ENCODE results near the gene BRPF1. TPM values are rescaled to one million over a fixed set of nuclear protein-coding genes. Genes with fewer than 3 reads are reported as not detected.
A peak's percentile ranks its signal among the peaks of the same experiment; 100 is the strongest.
"Not testable (repeated sequence)": the region's sequence is repeated elsewhere in the genome, so short reads cannot be mapped to it uniquely, and the experiment has no call there.

Gene BRPF1
- polyA plus RNA-seq, 10 donors = 10.8 to 17.3 (median 12.9) TPM

DNA sequence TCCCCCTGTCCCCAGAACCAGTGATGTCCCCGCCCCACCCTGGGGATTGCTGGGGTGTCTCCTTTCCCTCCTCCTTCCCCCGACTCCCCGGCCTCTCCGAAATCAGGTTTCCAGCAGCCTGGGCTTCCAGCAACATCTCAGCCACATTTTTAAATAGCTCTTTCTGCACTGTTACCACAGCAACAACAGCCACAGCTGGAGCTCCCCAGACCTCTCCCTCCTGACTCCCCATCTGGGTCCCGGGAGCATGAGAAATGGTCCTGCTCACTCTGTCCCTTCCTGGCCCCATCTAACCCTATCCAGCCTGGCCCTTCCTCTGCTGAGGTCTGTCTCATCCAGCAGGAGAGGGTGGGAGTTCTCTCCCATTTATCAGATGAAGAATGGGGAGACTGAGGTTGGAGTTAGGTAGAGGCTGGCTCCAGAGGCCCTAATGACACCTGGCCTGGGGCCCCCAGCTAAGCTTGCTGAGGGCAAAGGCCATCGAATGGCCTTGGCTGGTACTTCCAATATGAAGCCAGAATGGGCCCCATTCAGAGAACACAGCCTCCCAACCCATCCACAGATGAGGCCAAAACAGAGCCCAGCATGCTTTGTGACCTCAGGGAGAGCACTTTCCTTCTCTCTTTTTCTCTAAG, 36.7 kb downstream of the BRPF1 start:
- peak in 1 of 3 donors; percentile 47 for DNase-seq

DNA sequence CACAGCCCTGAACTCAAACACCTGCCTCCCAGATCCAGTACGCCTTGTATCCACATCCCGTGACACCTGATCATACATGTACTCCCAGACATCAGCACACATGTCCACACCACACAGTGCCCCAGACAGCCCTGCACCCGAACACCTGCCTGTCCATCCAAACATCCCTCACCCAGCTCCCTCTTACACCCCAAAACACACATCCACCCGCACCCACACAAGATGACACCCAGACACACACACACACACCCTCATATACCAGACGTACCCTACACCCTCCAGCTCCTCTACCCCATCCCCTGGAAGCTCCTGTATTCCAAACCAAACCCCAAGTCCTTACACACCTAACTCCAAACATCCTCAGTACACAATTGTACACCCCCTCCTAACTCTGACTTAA, 37.5 kb downstream of the BRPF1 start:
- DNase-seq = peak in 1 of 3 donors; percentile 42

DNA sequence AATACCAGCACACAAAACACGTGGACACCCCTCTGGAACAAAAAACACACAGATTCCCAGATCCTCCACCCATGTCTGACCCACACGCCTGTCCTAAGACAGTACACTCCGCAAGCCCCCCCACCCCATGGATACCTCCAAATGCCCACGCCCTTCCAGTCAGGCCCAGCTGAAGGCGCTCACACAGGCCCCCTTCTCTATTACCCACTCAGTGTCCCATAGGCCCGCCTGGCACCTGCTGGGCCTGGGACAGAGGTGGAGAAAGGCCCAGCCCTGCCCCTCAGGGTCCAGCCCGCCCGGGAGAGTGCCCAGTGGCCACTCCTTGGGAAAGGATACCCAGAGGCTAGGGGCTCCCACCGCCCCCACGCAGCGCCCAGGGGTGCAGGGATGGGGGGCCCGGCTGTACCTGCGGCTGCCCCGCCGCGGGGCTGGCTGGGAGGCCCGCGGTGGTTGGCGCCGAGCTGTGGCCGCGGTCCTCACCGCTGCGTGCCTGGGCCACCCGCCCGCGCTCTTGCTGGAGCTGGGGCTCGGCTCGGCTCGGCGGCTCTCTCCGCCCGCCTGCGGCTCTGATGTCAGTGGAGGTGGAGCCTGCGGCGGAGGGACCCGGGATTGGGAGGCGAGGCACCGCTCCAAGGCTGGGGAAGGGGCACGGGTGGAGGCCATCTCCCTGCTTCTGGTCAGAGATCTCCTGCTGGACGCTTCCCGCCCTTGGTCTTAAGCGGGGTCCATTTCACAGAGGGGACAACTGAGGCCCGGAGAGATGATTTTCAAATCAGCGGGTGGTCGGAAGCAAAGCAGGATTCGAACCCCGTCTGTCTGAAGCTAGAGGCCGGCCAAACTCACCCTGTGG, 38.1 kb downstream of the BRPF1 start, which contains the start of gene CAMK1:
CAMK1 (minus strand) TSS at position 522 of the 850 bp plus-strand sequence. CDS start 2,198 bp downstream, outside the sequence.
- DNase-seq = peak; percentile 70 to 94 (median 83)

DNA sequence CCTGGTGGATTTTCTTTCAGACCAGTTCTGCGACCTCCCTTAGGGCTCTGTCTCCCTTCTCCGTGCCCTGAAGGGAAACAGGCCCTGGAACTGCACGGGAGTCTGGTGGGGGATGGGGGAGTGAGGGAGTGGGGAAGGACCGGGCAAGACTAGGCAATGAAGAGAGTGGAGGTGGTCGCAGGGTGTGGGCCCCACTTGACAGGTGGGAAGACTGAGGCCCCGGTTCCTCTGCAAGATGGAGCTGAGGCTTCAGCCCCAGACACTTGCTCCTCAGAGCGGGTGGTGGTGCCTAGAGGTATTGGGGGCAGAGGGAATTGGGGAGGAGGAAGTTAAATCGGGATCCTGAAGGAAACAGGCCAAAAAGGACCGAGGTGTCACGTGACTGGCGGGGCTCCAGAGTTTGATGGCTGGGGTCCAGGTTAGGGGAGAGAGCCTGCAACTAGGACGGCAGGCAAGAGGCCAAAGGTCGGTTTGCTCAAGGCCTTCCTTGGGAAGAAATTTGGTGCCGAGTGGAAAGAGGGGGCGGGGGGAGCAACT, 38.8 kb downstream of the BRPF1 start:
- peak in 2 of 3 donors; percentile 77 to 91 for DNase-seq

DNA sequence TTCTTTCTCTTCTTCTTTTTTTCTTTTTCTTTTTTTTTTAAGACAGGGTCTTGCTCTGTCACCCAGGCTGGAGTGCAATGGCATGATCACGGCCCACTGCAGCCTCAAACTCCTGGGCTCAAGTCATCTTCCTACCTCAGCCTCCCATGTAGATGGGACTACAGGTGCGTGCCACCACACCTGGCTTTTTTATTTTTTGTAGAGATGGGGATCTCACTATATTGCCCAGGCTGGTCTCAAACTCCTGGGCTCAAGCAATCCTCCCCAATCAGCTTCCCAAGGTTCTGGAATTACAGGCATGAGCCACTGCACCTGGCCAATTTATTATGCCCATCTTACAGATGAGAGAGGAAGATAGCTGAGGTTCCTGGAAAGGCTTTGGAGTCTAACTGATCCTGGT, 39.5 kb downstream of the BRPF1 start:
- DNase-seq = not testable (repeated sequence)

DNA sequence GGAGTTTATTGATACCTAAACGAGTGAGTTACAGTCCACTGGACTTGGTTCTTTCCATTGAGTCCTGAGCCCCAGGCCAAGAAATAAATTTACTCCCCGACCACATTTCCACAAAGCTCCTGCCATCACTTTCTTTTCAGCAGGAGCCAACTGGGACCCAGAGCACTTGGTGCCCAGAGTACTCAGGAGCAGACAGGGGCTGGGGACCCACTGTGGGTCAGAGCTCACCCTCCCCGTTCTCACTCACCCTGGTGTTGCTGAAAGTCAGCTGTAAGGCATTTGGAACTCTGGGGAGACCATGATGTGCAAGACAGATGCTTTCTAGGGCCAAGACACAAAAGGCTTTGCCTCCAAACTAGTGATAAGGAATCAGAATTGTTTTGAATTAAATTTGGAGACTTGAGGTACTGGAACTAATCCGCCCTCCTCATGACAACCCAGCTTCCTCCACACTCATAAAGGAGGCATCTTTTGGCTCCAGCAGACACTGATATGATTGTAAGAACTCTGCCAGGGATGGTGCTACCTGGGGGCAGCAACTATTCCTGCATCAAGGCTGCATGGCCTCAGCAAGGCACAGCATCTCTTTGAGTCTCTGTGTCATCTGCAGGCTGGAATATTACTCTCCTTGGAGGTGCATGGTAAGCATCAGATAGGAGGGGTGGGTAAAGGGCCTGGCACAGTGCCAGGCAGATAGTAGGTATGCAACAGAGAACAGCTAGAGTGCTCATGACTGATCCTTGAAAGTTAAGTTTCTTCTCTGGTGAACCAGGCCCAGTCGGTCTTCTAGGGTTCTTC, 45.6 kb downstream of the BRPF1 start:
- no peak for DNase-seq

DNA sequence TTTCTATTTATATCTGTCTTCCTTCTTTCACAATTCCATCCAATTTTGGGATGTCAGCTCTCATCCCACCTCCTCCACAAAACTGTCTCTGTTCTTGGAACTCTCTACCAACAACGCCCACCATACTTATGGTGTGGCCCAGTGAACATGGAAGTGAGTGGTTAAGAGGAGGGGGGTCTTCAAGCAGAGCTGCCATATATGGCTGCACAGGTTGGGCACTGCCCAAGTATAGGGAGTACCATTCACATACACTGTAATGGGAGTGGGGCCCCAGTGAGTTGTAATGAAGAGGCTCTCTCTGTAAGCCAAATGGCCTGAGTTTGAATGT, 46.1 kb downstream of the BRPF1 start:
- no peak for DNase-seq

DNA sequence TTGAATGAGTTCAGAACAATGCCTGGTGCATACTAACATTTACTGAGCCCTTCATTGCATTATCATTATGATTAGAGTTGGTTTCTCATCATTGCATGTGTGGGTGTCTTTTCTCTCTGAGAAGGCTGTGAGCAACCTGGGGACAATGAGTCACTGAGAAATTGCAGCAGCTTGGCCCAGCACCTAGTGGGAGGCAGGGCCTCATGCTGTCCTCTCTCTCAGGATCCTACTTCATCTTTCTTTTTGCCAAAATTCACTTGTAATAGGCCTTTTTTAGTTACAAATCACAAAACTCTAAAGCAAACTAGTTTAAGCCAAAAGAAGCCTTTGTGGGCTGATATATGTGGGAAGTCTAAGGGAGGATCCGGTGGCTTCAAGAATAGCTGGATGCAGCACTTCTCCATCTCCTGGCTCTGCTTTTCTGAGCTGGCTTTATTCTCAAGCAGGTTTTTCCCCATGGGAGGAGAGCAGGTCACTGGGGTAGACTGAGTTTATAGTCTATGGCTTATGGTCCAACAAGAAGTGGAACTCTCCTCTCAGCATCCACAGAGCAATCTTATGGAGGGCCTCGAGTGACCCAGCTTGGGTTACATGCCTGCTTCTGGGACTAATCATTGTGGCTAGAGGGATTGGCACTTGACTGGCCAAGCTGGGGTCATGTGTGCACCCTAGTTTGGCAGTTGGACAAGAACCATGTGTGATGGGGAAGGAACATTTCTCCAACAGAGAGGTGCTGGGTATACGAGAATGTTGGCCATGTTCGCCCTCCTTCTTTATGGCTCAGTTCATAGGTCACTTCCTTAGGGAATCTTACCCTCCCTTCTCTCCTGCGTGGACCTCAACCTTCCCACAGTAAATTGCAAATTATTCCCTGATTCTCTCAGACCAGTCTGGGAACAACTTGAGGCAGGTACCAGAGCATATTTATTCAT, 46.9 kb downstream of the BRPF1 start:
- DNase-seq = peak in 1 of 3 donors; percentile 49

DNA sequence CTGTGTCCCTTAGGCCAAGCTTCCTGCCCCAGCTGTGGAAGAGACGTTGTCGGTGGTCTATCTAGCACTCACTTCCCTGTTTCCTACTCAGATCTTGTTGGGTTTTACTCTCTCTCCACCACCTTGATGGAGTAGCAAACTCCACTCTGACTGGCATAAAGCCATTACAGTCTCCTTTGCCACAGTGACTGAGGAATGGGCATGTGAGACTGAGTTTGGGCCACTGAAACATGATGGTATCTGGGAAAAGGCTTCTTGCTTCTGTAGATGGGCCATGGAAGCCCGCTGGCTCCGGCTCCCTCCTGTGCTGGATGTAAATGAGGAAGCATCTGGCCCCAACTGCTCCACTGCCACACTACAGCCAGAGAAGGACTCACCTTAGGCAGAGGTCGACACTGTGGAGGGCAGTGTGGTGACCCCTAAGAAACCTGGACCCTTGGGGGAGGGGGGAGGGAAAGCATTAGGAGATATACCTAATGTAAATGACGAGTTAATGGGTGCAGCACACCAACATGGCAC, 47.6 kb downstream of the BRPF1 start:
- no peak for DNase-seq

DNA sequence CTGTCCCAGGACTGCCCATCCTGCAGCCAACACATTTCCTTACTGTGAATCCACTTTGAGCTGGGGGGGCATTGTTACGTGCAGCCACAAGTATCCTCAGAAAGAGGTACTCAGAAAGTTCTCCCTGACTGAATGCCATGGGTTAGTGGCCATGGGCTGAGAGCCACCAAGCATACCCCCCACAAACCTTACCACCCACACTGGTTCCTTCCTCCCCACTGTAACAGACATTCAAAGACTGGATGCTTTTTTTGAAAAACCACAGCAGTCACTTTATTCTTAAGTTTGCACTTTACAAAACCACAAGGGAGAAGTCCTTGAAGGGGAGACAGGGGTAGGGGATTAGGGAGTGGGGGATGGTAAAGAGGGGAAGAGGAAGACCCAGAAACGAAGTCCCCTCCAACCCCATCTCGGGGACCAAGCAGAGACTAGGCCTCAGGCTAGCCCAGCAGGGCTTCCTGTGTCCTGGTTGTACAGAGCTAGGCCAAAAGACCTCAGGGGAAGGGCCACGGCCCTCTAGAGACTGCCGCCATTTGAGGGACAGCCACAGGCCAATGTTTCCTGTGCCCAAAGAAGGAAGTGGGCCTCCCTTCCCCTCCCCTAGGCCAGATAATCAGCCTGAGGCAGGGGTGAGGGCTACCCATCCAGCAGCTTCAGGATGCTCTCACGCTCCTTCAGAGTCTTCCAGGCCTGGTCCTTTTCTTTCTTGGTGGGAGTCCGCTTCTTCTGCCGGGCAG, 48.4 kb downstream of the BRPF1 start:
- DNase-seq = peak in 1 of 3 donors; percentile 48

DNA sequence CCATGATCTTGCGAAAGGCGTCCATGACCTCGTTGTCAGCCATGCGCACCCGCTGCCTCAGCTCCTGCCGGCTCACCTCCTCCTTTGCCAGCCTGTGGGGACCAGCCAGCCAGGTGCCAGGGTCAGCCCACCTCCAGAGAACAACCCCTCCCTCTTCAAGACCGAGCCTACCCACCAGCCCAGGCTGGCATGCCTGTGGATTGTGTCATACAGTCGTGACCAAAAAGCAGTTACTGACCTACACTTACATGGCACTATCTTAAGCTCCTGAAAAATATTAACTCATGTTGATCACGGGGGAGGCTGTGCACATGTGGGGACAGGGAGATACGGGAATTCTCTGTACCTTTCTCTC, 48.9 kb downstream of the BRPF1 start:
- DNase-seq = no peak

DNA sequence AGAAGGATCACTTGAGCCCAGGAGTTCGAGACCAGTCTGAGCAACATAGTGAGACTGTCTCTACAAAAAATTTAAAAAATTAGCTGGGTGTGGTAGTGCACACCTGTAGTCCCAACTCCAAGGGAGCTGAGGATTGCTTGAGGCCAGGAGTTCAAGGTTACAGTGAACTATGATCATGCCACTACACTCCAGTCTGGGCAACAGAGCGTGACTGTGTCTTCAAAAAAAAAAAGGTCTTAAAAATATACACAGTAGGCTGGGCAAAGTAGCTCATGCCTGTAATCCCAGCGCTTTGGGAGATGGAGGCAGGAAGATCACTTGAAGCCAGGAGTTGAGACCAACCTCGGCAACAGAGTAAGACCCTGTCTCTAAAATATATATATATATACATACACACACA, 49.4 kb downstream of the BRPF1 start:
- no peak for DNase-seq

DNA sequence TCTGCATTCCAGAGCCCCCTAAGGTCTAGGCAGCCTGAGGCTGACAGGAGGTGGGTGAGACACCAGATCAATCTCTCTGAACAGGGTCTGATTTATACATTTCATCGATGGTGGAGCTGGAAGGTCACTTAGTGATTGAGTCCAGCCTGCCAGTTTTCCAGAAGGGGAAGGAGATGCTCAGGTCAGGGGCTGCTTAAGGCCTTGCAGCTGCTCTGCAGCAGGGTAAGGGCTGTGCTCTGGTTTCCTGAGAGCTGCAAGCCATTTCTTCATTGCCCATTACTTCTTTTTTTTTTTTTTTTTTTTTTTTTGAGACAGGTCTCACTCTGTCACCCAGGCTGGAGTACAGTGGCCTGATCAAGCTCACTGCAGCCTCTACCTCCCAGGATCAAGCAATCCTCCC, 50.0 kb downstream of the BRPF1 start:
- no peak for DNase-seq

DNA sequence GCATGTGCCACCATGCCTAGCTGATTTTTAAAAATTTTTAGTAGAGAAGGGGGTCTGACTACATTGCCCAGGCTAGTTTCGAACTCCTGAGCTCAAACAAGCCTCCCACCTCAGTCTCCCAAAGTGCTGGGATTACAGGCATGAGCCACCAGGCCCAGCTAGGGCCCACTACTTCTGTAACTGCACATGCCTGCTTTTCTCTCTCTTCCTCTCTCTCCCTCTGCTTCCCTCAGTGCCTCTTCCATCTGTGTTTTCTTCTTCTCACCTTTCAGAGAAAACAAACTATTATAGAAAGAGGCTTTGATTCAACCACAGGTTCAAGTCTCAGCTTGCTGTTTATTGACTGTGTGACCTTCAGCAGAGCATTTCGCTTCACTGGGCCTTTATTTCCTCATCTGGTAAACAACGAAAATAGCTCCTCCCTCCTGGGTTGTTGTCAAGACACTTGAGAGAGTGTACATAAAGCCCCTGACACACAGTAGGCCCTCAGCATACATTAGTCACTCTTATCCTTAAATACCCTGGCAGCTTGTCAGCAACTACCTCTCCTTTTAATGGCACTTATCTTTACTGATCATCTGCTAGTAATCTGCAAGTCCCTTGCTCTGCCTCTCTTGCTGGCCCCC, 50.6 kb downstream of the BRPF1 start:
- DNase-seq = no peak

DNA sequence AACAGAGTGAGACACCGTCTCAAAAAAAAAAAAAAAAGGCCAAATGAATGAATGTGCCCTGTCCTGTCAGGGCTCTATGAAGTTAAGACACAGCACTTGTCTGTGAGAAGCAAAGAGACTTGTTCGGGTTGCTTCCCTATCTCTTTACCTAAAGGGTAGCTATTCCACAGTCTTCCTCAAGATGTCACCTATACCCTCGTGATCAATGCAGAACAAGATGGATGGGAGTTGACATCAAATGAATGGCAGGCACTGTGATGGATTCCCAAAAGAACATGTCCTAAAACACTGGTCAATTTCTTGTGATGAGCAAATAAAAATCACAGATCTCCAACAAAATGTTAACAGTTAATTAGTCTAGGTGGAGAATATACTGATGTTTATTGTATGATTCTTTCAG, 51.2 kb downstream of the BRPF1 start:
- DNase-seq = no peak

DNA sequence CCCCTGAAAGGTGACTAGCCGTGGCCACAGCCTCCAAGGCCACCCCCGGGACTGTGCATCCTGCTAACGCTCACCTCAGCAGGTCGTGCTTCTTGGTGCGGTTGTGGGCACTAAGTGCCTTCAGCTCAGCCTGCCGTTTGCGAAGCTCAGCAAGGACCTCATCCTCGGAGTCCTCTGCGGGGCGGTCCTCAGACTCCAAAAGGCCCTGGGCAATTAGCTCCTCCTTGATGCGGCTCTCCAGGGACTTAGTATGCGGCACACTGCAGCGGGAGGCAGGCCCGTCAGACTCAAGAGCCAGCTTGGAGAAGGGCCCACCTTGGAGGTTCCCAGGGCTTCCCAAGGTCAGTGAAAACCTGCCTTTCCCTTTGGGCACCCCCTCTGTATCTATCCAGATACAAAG, 52.4 kb downstream of the BRPF1 start:
- no peak for DNase-seq

DNA sequence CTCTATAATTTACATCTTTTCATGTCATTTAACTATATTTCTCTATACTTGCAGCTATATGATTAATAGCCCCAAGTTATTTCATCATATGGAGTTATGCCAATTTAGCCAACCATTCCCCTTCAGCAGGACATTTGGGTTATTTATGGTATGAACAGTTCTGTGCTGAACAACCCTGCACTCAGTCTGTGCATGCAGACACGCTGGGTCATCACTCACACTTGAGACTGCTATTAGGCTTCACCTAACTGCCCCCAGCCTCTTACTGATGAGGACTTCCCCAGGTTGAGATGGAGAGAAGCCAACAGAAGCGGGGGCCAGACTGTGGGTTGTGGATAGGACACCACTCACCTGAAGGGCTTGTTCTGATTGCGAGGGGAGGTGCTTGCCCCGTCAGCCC, 53.4 kb downstream of the BRPF1 start:
- DNase-seq = no peak

DNA sequence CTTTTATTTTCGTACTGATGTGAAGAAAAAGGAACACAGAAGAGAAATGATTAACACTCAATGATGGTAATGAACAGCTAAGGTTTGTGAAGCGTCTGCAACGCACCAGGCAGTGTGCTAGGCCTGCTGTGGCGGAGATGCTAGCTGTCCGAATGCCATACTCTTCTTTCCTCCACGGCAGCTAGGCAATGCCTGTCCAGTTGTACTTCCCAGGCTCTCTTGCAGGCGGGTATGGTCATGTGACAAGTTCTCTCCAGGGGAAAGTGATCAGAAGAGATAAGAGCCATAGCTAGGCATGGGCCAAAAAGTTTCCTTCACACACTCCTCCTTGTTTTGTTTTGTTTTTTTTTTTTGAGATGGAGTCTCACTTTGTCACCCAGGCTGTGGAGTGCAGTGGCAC, 54.1 kb downstream of the BRPF1 start:
- DNase-seq = no peak

DNA sequence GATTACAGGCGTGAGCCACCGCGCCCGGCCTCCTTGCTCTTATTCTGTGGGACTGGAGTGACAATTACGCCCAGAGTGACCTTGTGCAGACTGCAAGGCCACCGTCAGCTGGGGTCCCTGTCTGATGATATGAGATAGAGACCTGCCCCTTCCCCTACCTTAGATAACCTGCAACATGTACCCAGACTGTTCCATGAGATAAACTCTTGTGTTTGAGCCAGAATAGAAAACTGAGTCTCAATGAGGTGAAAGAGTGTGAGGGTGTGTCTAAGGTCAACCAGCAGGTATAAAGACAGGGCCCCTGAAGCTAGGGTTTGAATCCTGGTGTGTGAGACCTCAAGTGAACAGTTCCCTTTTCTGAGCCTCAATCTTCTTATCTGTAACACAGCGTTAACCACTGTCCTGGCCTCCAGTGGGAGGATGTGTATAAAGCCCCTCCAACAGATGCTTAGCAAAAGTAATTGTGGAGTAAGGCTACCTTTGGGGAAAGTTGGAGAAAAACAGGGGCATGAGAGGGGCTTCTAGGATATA, 54.7 kb downstream of the BRPF1 start:
- no peak for DNase-seq

Data from muscle of back (tissue), 11 donors.